ENCODE measurements around the gene EHBP1.

- TF ChIP-seq CTCF (IDR thresholded peaks at IDR 0.05) (peak in 5 of 6 experiments; percentile 61 to 74 (median 68)), POLR2A (IDR thresholded peaks at IDR 0.05) (no peak)
Observed at GRCh38 chr2:62774555-62775366, 69.2 kb downstream of the EHBP1 start.

All from upper lobe of left lung (tissue), 4 donors.